Upper lobe of left lung (tissue), 6 donors: Measurements from ENCODE around the gene FAT1. TPM values are rescaled to one million over a fixed set of nuclear protein-coding genes. Genes with fewer than 3 reads are reported as not detected.
A peak's percentile ranks its signal among the peaks of the same experiment; 100 is the strongest.

Source experiments
- ATAC-seq, 2 donors: fragments of 200-7000 bp; cut with Tn5 transposase; one replicate each; pipeline ENCODE4 v1.9.1; 2022; ENCODE audit warnings: mild to moderate bottlenecking in 2 of 2, moderate library complexity in 2 of 2; ENCODE audit not compliant: low FRiP score in 2 of 2
- DNase-seq, 2 donors: peaks; one replicate each; pipeline ENCODE4 v3.0.0-alpha.2; 2019 to 2020
- H3K27ac ChIP-seq, 4 donors: fragments of 200-600 bp; sonication (generic); one replicate each; pipeline ENCODE4 v1.5.1; 2016 to 2019
- H3K27me3 ChIP-seq, 4 donors: fragments of 200-600 bp; sonication (generic); one replicate each; pipeline ENCODE4 v1.5.1; 2017 to 2019
- H3K36me3 ChIP-seq, 4 donors: fragments of 200-600 bp; sonication (generic); one replicate each; pipeline ENCODE4 v1.5.1; 2016 to 2019
- H3K4me1 ChIP-seq, 4 donors: fragments of 200-600 bp; sonication (generic); one replicate each; pipeline ENCODE4 v1.5.1; 2018 to 2019
- H3K4me3 ChIP-seq, 4 donors: fragments of 200-600 bp; sonication (generic); one replicate each; pipeline ENCODE4 v1.5.1; 2017 to 2019; ENCODE audit warnings: mild to moderate bottlenecking in 2 of 4, moderate library complexity in 1 of 4
- H3K9me3 ChIP-seq, 4 donors: fragments of 200-600 bp; sonication (generic); one replicate each; pipeline ENCODE4 v1.5.1; 2018 to 2019
- EP300 ChIP-seq, 4 donors: sonication (generic); formaldehyde crosslinking; IDR thresholded peaks; one replicate each; pipeline ENCODE4 v1.5.1; 2017; ENCODE audit warnings: antibody characterized with exemption in 4 of 4, control low read depth in 2 of 4
- POLR2A ChIP-seq, 4 donors: fragments of 450-650 bp; IDR thresholded peaks; one replicate each; pipeline ENCODE4 v1.5.1; 2016 to 2017; ENCODE audit warnings: antibody characterized with exemption in 4 of 4, mild to moderate bottlenecking in 2 of 4
- POLR2AphosphoS5 ChIP-seq, 2 donors: sonication (generic); formaldehyde crosslinking; IDR thresholded peaks; one replicate each; pipeline ENCODE4 v1.5.1; 2017; ENCODE audit warnings: antibody characterized with exemption in 2 of 2
- WGBS, 2 donors: methylation state at CpG; one replicate each; pipeline ENCODE4 v1.1.5; 2017 to 2018; 5-methylcytosine and 5-hydroxymethylcytosine counted together
- total RNA-seq, 6 donors: library from RNA; depleted of rRNA in 4 of 6; stranded (reverse); fragments of >200 nt in 4 of 6; gene quantifications; one replicate each; pipeline versions ENCODE4 v1.1.0 to v1.2.1, GENCODE V29; 2016 to 2021
- TF ChIP-seq, protein P1 (sequence below), 6 experiments: fragments of 450-650 bp in 4 of 6; fragments of 200-600 bp in 2 of 6; sonication (generic) in 2 of 6; IDR thresholded peaks; one replicate each; pipeline ENCODE4 v1.5.1; 2016 to 2019; ENCODE audit warnings: antibody characterized with exemption in 6 of 6
- donor health status: DM: no; HTN: no; CAD: no; lungs with moderate emphysema.
- donor health status: DM: no; HTN: yes; CAD: no; lungs with severe emphysema.

The FAT1 gene
- total RNA-seq, 6 donors from 2014 or later = 42.8 to 92.2 (median 77.4) TPM

- H3K9me3 ChIP-seq = no peaks in the 10 kb centered on the region
- TF ChIP-seq POLR2AphosphoS5 (IDR thresholded peaks at IDR 0.05) = no peak
- no peak for TF ChIP-seq EP300 (IDR thresholded peaks at IDR 0.05)
- TF ChIP-seq POLR2A (IDR thresholded peaks at IDR 0.05) = no peak
- TF ChIP-seq, protein P1, sequence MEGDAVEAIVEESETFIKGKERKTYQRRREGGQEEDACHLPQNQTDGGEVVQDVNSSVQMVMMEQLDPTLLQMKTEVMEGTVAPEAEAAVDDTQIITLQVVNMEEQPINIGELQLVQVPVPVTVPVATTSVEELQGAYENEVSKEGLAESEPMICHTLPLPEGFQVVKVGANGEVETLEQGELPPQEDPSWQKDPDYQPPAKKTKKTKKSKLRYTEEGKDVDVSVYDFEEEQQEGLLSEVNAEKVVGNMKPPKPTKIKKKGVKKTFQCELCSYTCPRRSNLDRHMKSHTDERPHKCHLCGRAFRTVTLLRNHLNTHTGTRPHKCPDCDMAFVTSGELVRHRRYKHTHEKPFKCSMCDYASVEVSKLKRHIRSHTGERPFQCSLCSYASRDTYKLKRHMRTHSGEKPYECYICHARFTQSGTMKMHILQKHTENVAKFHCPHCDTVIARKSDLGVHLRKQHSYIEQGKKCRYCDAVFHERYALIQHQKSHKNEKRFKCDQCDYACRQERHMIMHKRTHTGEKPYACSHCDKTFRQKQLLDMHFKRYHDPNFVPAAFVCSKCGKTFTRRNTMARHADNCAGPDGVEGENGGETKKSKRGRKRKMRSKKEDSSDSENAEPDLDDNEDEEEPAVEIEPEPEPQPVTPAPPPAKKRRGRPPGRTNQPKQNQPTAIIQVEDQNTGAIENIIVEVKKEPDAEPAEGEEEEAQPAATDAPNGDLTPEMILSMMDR (IDR thresholded peaks at IDR 0.05) = no peak
- ATAC-seq (no peak), DNase-seq (no peak)
- H3K27ac ChIP-seq = no peak overlapping the region
- peaks cover 6 to 12% (median 9%) of the 10 kb centered on the region in 4 donors for H3K4me1 ChIP-seq
- no peaks in the 10 kb centered on the region for H3K36me3 ChIP-seq
- no peaks in the 10 kb centered on the region for H3K27me3 ChIP-seq
- WGBS, 2 donors = 75 to 82% methylated on average over 12 of the region's 12 CpGs
- H3K4me3 ChIP-seq = no peak overlapping the region
Measured at GRCh38 chr4:186684220-186684619, 39.4 kb downstream of the FAT1 start.

- peaks cover 3 to 11% (median 8%) of the 10 kb centered on the region in 4 donors for H3K4me1 ChIP-seq
- 82 to 87% methylated on average over 6 of the region's 6 CpGs for WGBS, 2 donors
- DNase-seq = no peak
- H3K4me3 ChIP-seq = no peak overlapping the region
- H3K36me3 ChIP-seq = no peaks in the 10 kb centered on the region
- no peak for TF ChIP-seq EP300 (IDR thresholded peaks at IDR 0.05)
- TF ChIP-seq POLR2A (IDR thresholded peaks at IDR 0.05) = no peak
- TF ChIP-seq POLR2AphosphoS5 (IDR thresholded peaks at IDR 0.05) = no peak
- TF ChIP-seq, protein P1 (IDR thresholded peaks at IDR 0.05) = no peak
- no peaks in the 10 kb centered on the region for H3K9me3 ChIP-seq
- no peak for ATAC-seq
- no peak overlapping the region for H3K27ac ChIP-seq
- no peaks in the 10 kb centered on the region for H3K27me3 ChIP-seq
Measured at GRCh38 chr4:186680641-186681040, 43.0 kb downstream of the FAT1 start.

DNA sequence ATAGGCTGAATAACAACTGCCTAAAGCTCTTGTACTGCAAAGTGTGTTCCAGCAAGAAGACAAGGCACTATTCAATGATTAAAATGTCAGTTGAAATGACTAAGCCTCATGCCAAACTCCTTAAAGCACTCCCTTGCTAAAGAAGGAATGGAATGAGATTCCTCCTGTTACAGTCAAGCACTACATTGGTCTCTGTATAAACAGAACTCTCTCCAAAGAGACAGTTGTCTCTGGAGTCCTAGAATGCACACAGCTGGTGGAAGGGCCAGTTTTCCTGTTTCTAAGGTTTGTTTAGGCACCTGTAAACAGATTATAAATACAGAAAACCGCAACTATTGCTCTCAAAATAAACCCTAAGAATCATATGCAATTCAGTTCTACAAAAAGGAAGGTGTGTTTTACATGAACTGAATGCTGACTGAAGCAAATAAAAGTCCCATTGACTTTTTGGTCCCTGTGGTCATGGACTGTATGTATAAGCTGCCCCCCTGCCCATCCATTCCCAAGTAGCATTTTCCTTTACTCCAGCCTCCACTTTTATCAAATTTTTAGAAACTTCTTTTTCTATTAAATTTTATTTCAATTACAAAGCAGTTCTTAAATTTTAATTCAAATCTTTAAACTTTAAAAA lies 47.0 kb downstream of the FAT1 start:
- peak; percentile 79 to 82 for ATAC-seq
- Histone ChIP-seq H3K27ac (no peak overlapping the region), H3K9me3 (no peaks in the 10 kb centered on the region), H3K36me3 (no peaks in the 10 kb centered on the region), H3K4me1 (peaks cover 0 to 9% (median 7%) of the 10 kb centered on the region in 4 donors), H3K4me3 (no peak overlapping the region), H3K27me3 (no peaks in the 10 kb centered on the region)
- no peak for DNase-seq
- no peak for TF ChIP-seq EP300 (IDR thresholded peaks at IDR 0.05)
- no peak for TF ChIP-seq POLR2AphosphoS5 (IDR thresholded peaks at IDR 0.05)
- TF ChIP-seq, protein P1 (IDR thresholded peaks at IDR 0.05) = no peak
- TF ChIP-seq POLR2A (IDR thresholded peaks at IDR 0.05) = no peak
- 22 to 40% methylated on average over 1 of the region's 1 CpG for WGBS, 2 donors

GRCh38 chr4:186669735-186670134 lies 53.9 kb downstream of the FAT1 start:
- WGBS, 2 donors = 40 to 41% methylated on average over 5 of the region's 5 CpGs
- H3K4me1 ChIP-seq = peaks cover 0 to 9% (median 4%) of the 10 kb centered on the region in 4 donors
- no peak overlapping the region for H3K27ac ChIP-seq
- H3K4me3 ChIP-seq = no peak overlapping the region
- no peaks in the 10 kb centered on the region for H3K27me3 ChIP-seq
- no peaks in the 10 kb centered on the region for H3K9me3 ChIP-seq
- peaks cover 0 to 1% (median 0%) of the 10 kb centered on the region in 4 donors for H3K36me3 ChIP-seq
- DNase-seq (no peak), ATAC-seq (no peak)
- TF ChIP-seq EP300 (IDR thresholded peaks at IDR 0.05) (no peak), POLR2A (IDR thresholded peaks at IDR 0.05) (no peak), POLR2AphosphoS5 (IDR thresholded peaks at IDR 0.05) (no peak)
- TF ChIP-seq, protein P1 (IDR thresholded peaks at IDR 0.05) = no peak
